Fibroblast of peridontal ligament (primary cell): Measurements from ENCODE around the gene PSMB10.
"Not testable (repeated sequence)": the region's sequence is repeated elsewhere in the genome, so short reads cannot be mapped to it uniquely, and the experiment has no call there.

ENCODE experiments used
- DNase-seq: peaks from one replicate; pipeline ENCODE4 v3.0.0-alpha.2; 2010; ENCODE audit errors: extremely low read depth

PSMB10 gene

GRCh38 chr16:67936124-67936879 lies at the start of gene PSMB10:
PSMB10 (minus strand) TSS chr16:67936850; CDS start chr16:67936749, 101 bp downstream.
- peak; percentile 33 for DNase-seq

- no peak for DNase-seq
Observed at GRCh38 chr16:67982011-67982696, 45.5 kb upstream of the PSMB10 start.

GRCh38 chr16:67979955-67980678 lies 43.5 kb upstream of the PSMB10 start, which contains the start of gene DPEP3:
DPEP3 (minus strand) TSS chr16:67980499; CDS start chr16:67980380, 119 bp downstream.
- DNase-seq: no peak

- DNase-seq: no peak
Observed at GRCh38 chr16:67977469-67978227, 41.0 kb upstream of the PSMB10 start.

- DNase-seq: no peak
Observed at GRCh38 chr16:67977005-67977404, 40.4 kb upstream of the PSMB10 start.

GRCh38 chr16:67976205-67976604 lies 39.6 kb upstream of the PSMB10 start:
- DNase-seq: no peak

- no peak for DNase-seq
Observed at GRCh38 chr16:67975321-67976105, 38.9 kb upstream of the PSMB10 start.

GRCh38 chr16:67972285-67972684 lies 35.6 kb upstream of the PSMB10 start:
- DNase-seq: not testable (repeated sequence)

GRCh38 chr16:67971111-67971510 lies 34.5 kb upstream of the PSMB10 start:
- DNase-seq: no peak

GRCh38 chr16:67969254-67970039 lies 32.8 kb upstream of the PSMB10 start:
- DNase-seq: peak; percentile 30

GRCh38 chr16:67968400-67969253 lies 32.0 kb upstream of the PSMB10 start, which contains the start of gene SLC12A4:
SLC12A4 (minus strand) TSS chr16:67968637; CDS start chr16:67968553, 84 bp downstream.
- peak; percentile 60 for DNase-seq

GRCh38 chr16:67967958-67968399 lies 31.3 kb upstream of the PSMB10 start:
- DNase-seq: peak; percentile 33

- peak; percentile 41 for DNase-seq
Observed at GRCh38 chr16:67967183-67967957, 30.7 kb upstream of the PSMB10 start.

- peak; percentile 55 for DNase-seq
Observed at GRCh38 chr16:67966549-67967182, 30.0 kb upstream of the PSMB10 start.

- peak; percentile 20 for DNase-seq
Observed at GRCh38 chr16:67965668-67966548, 29.3 kb upstream of the PSMB10 start.

- no peak for DNase-seq
Observed at GRCh38 chr16:67964477-67965131, 28.0 kb upstream of the PSMB10 start.
